GM21526 (cell line): Measurements from ENCODE around the gene PDGFC.
"Not testable (repeated sequence)": the region's sequence is repeated elsewhere in the genome, so short reads cannot be mapped to it uniquely, and the experiment has no call there.

Source experiments
- ATAC-seq: cut with Tn5 transposase; IDR thresholded peaks from one replicate; pipeline ENCODE4 v1.9.1; 2021; ENCODE audit warnings: moderate library complexity; ENCODE audit not compliant: unreplicated experiment, low FRiP score

Gene PDGFC

DNA sequence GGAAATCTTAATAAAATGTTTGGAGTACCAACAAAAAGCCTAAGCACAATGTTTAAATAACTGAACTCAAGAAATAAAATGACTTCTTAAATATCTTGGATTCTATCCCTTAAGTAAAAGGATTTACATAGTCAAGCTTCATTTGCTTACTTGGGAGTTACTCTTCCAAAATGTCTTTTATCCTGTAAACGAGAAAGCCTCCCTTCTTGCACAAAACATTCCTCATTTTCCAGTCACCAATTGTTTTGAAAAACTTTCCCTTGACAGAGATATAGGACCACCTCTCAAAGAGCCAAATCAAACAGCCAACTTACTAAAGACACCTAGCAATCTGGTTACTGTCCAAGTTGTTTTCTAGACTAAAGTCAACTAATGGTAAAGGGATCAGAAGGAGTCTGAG is 18.6 kb downstream of the PDGFC start:
- ATAC-seq: no peak

- no peak for ATAC-seq
Observed at GRCh38 chr4:156952078-156952759, 19.4 kb downstream of the PDGFC start.

- ATAC-seq: no peak
Observed at GRCh38 chr4:156950948-156951347, 20.7 kb downstream of the PDGFC start.

GRCh38 chr4:156950090-156950489 is 21.5 kb downstream of the PDGFC start:
- ATAC-seq: no peak

- ATAC-seq: no peak
Observed at GRCh38 chr4:156949373-156949814, 22.2 kb downstream of the PDGFC start.

- ATAC-seq: no peak
Observed at GRCh38 chr4:156948738-156949137, 22.9 kb downstream of the PDGFC start.

DNA sequence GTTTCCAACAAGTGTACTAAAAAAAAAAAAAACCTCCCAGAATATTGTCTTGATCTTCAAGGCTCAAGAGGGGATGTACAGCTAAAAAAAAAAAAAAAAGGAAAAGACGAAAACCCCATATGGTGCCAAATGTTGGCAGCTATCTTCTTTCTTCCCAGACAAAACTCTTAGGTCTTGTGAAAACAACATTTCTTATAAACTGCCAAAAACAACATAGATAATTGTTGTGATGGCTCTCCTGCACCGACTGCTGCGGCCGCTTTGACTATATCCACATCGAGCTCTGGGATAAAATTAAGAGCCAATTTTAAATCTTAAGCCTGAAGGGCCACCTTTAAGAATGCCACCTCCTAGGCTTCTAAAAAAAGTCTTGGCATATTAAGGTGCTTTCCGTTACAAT is 23.5 kb downstream of the PDGFC start:
- no peak for ATAC-seq

DNA sequence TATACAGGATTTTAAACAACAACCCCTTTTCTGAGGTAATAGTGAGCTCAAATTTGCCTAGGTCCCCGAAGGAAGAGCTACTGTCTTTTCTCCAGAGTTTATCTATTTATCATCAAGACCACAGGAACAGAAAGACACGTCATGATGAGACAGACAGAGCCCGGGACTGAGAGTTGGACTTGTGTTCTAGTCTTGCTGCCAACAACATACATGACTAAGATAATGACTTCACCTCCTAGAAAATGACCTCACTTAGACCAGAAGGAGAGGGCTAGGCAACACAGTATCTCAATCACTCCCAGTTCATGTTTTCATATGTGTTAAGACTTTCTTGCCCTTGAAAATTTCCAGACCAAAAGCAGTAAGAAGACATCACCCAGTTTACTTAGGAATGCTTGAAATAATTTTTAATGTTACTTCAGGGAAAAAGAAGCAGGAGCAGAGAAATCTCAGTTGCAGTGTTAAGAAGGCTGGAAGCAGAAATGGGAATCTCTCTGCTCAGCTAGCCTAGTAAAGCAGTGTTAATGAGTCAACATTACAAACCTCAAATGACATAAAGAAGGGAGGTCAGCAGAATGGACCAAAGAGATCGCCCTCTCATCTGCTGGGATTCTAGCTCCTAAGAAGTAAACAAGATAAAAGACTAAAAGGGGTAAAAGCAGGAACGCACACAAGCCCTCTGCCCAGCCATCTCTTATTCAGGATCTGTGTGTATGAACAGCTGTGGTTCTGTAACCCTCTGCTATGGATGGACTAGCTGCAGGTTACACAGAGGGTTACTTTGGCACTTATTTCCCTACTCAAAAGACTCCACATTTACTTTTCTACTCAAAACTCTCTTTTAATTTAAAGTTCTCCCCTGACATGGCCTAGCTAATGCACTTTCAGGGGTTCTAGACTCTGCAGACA is 24.8 kb downstream of the PDGFC start:
- ATAC-seq: no peak

DNA sequence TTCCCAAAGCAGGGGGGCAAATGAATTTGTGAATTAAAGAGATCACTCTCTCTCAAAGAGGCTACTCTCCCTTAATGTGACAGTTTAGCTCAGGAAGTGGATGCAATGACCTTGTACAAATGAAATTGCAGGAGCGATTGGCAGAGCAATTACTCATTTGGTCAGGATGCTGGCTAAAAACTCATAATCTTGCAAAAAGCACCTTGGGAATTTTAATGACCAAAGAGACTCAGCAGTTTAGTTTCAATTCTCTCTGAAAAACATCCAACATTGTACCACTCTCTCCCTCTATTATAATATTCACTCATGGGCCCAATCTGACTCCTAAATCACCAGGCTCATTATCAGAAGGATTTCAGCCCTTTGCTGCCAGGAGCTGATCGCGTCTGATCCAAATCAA is 26.1 kb downstream of the PDGFC start:
- no peak for ATAC-seq

DNA sequence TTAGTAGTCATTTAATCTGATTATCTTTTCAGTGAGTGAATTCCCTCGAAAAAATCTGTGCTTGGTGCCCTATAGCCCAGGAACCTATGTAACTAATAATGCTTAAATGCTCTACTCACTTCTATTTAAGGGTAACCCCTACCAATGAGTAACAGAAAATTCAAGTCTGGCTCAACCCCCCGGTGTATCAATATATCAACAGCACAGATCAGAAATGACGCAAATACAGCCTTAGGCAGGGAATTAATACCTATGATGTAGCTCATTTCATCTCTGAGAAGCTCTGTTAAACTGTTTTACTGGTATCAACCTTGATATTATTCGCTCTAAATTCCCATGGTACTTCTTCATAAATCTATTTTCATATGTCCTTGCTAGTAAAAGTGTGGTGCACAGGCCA is 28.6 kb downstream of the PDGFC start:
- ATAC-seq: no peak

- no peak for ATAC-seq
Observed at GRCh38 chr4:156941940-156942548, 29.6 kb downstream of the PDGFC start.

GRCh38 chr4:156939801-156940200 is 31.8 kb downstream of the PDGFC start:
- ATAC-seq: no peak

- no peak for ATAC-seq
Observed at GRCh38 chr4:156939139-156939538, 32.5 kb downstream of the PDGFC start.

GRCh38 chr4:156934259-156934635 is 37.4 kb downstream of the PDGFC start:
- no peak for ATAC-seq

DNA sequence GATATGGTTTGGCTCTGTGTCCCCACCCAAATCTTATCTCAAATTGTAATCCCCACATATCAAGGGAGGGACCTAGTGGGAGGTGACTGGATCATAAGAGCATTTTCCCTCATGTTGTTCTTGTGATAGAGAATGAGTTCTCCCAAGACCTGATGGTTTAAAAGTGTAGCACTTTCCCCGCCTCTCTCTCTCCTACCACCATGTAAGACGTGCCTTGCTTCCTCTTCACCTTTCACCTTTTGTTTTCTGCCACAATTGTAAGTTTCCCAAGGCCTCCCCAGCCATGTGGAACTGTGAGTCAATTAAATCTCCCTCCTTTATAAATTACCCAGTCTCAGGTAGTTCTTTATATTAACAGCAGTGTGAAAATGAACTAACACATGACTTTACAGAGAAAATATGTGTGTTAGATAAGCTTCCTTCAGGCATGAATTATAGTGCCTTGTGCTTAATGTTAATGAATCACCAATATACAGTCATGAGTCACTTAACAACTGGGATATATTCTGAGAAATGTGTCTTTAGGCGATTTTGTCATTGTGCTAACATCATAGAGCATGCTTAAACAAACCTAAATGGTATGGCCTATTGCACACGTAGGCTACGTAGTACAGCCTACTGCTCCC is 37.9 kb downstream of the PDGFC start:
- no peak for ATAC-seq

- not testable (repeated sequence) for ATAC-seq
Observed at GRCh38 chr4:156932360-156932759, 39.2 kb downstream of the PDGFC start.

GRCh38 chr4:156931267-156931666 is 40.3 kb downstream of the PDGFC start:
- no peak for ATAC-seq

DNA sequence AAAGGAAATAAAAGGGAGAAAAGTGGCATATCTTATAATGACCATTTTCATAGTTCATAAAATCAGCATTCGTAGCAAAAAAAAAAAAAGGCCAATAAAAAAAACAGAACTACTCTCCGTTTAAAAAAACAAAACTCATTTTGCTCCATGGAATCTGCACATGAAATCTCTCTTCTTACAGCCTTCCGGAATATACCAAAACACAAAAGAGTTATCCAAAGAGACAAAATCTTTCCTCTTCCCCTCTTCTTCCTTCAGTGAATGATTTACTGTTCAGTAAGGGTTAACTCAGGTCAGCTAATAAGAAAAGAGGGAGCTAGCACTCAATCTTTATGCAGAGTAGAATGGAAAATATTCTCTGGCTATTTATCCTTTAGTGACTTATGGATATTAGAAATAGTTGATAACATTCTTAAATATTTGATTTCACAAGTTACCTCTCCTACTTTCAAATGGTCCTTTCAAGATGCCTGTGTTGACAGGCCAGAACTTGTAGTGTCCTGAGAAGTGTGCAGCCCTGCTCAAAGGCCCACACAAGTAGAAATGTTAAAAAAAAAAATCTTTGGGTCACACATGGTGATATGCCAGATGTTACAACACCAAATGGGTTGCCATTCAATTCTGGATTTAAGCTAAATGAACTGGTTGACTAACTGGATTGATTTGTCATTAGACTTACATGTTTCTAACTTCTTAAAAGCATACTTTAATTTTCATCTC is 42.1 kb downstream of the PDGFC start:
- ATAC-seq: no peak

GRCh38 chr4:156924774-156925315 is 46.8 kb downstream of the PDGFC start:
- ATAC-seq: no peak

- no peak for ATAC-seq
Observed at GRCh38 chr4:156923525-156923924, 48.1 kb downstream of the PDGFC start.
